GM18517 (cell line): ENCODE results near the gene HEG1.
"Not testable (repeated sequence)": the region's sequence is repeated elsewhere in the genome, so short reads cannot be mapped to it uniquely, and the experiment has no call there.

Experiments
- ATAC-seq: cut with Tn5 transposase; IDR thresholded peaks from one replicate; pipeline ENCODE4 v1.9.1; 2021; ENCODE audit warnings: mild to moderate bottlenecking, moderate library complexity; ENCODE audit not compliant: unreplicated experiment

HEG1 gene, protein sequence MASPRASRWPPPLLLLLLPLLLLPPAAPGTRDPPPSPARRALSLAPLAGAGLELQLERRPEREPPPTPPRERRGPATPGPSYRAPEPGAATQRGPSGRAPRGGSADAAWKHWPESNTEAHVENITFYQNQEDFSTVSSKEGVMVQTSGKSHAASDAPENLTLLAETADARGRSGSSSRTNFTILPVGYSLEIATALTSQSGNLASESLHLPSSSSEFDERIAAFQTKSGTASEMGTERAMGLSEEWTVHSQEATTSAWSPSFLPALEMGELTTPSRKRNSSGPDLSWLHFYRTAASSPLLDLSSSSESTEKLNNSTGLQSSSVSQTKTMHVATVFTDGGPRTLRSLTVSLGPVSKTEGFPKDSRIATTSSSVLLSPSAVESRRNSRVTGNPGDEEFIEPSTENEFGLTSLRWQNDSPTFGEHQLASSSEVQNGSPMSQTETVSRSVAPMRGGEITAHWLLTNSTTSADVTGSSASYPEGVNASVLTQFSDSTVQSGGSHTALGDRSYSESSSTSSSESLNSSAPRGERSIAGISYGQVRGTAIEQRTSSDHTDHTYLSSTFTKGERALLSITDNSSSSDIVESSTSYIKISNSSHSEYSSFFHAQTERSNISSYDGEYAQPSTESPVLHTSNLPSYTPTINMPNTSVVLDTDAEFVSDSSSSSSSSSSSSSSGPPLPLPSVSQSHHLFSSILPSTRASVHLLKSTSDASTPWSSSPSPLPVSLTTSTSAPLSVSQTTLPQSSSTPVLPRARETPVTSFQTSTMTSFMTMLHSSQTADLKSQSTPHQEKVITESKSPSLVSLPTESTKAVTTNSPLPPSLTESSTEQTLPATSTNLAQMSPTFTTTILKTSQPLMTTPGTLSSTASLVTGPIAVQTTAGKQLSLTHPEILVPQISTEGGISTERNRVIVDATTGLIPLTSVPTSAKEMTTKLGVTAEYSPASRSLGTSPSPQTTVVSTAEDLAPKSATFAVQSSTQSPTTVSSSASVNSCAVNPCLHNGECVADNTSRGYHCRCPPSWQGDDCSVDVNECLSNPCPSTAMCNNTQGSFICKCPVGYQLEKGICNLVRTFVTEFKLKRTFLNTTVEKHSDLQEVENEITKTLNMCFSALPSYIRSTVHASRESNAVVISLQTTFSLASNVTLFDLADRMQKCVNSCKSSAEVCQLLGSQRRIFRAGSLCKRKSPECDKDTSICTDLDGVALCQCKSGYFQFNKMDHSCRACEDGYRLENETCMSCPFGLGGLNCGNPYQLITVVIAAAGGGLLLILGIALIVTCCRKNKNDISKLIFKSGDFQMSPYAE (N-terminal part only)

DNA sequence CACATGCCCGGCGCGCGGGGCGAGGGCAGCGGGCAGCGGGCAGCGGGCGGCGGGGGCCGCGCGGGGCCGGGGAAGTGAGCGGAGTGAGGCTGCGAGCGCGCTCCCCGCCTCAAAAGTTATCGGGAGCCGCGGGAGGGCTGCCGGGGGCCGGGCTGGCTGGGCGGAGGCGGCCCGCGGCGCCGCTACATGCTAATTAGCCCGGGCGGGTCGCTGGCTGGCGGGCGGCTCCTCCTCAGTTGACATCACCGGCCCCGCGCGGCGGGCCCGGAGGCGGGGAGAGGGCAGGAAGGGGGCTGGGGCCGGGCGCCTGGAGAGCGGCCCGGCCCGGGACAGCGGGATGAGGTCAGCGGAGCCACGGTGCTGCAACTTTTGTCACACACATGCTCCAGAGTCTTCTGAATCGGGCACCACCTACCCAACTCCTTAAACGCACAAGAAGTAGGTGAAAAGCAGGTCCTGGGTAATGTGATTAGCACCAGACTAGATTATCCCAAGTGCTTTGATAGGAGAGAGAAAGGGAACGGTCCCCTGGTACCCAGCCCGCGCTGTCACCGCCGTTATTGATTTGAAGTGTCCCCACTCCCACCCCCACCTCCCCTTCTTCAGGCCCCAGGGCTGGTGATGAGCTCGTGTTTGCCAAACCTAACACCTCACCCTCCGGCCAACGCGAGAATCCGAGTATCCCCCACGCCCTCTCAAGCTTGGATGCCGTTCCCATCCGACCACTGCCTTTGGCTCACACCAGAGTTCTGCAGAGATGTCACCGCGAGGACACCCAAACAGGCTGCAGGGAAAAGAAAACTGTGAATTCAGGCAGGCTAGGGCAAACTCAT, at the start of gene HEG1:
Gene HEG1 (minus strand): TSS at position 85 of the 833 bp plus-strand sequence. CDS start 107 bp downstream, outside the sequence.
- peak; percentile 37 for ATAC-seq

DNA sequence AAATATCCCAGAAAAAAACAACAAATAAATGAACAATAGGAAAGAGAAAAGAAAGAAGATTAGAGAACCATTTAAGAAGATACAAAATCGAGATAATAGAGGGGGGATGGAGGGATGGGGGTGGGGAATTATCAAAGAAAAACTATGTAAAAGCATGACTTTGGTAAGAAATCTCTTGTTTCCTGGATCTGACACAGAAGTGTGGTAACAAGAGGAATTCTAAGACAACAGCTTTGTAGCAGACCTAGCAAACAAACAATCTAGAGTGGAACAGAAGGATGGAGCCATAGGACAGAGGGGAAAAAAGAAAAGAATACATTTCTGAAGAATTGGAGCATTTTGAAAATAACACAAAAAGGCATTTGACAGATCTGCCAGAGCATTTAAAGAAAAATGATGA, 49.3 kb upstream of the HEG1 start:
- no peak for ATAC-seq

DNA sequence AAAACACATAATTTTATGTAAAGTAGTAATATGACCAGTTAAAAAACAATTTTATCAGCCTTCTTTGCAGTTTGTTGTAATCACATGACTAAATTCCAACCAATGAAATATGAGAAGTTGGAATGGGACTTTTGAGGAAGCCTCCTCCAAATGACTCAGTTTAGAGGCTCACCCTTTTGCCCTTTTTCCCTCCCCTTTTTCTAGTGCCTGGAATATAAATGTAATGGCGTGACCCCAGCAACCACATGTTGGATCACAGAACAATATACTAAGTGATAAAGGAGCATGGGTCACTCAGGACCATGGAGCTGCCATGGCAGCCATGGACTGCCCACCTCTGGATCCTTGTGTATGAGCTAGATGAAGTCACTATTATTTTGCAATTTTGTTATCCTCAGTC, 48.8 kb upstream of the HEG1 start:
- no peak for ATAC-seq

DNA sequence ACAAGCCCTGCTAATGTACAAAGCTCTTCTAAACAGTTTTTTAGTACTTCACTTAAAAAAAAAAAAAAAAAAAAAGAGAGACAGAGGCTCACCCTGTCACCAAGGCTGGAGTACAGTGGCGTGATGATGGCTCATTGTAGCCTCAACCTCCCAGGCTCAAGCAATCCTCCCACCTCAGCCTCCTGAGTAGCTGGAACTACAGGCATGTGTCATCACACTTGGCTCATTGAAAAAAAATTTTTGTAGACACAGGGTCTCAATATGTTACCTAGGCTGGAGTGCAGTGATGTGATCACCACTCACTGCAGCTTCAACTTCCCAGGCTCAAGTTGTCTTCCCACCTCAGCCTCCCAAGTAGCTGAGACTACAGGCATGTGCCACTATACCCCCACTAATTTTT, 47.6 kb upstream of the HEG1 start:
- no peak for ATAC-seq

DNA sequence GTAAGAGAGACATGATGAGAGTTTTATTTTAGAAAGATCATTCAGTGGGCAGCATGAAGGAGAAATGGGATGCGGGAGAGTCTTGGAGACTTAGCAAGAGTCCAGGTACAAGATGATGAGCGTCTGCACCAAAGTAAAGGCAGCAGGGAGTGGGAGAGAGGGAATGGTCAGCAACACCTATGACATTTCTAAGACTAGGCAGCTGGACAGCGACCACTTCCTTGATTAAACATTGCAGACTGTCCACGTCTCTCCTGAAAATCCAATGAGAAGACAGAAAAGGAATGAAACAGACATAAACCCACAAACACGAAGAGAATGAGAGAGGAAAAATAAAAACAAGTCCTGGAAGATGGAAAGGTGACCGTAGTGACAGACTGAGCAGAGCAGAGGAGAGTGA, 46.7 kb upstream of the HEG1 start:
- no peak for ATAC-seq

DNA sequence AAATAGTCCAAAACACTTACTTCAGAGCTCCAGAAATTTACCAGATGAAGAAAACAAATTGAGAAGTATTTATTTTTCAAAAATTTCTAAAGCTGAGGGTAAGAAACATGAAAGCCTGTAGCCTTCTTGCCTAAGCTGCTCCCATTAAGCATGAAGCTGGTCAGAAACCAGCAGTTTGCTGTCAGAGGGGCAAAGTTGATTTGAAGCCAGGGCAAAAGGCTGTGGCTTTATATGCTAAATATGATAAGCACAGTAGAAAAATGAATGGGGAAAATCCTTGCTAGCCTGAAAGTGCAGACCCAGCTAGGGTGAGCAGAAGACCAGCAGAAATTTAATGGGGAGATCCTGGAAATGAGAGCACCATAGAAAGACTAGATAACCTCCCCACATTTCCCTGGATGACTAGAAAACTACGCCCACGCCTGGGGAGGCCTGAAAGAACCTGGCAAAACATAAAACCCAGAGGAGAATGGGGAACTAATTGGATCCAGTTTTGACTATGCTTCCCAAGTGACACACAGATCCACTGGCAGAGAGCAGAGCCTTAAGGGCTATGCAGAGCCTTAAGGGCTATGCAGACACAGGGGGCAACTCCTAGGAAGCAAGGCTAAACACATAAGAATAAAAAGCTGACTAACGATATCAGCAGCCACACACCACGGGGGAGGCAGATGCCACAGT, 43.0 kb upstream of the HEG1 start:
- ATAC-seq: no peak

DNA sequence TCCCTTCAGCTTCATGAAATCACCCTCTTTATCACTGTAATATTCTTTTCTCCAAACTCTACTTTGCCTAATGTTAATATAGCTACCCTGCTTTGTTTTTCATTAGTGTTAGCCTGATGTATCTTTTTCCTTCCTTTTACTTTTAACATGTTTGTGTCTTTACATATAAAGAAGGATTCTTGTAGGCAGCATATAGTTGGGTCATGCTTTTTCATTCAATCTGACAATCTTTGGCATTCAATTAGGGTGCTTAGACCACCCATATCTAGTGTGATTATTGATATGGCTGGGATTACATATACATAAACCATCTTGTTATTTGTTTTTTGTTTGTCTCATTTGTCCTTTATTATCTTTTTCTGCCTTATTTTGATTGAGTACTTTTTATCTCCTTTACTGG, 34.9 kb upstream of the HEG1 start:
- no peak for ATAC-seq

DNA sequence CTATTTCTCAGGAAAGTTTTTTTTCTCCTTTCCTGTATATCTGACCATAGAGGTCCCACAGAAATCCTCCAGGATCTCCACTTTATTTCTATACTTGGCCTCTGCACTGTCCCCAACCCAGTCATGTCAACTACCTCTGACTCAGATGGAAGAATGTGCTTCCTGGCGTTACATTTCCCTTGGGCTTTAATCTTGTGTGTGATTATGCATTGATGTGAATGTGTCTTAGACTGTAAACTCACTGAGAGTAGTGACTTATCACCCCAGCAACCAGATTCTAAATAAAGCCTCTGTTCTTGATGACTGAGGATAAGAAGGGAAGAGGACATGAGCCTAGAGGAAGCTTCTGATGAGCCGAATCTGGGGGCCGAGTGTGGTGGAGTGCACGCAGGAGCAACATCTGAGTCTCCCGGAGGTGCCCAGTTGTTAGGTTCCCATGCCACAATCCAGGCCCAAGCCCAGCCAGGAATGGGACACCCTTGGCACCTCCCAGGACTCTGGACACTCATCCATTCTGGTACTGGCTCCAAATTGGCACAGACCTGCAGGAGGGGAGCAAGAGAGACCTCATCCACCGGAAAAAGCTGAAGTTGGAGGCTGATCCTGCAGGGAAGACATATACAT, 32.1 kb upstream of the HEG1 start:
- no peak for ATAC-seq

DNA sequence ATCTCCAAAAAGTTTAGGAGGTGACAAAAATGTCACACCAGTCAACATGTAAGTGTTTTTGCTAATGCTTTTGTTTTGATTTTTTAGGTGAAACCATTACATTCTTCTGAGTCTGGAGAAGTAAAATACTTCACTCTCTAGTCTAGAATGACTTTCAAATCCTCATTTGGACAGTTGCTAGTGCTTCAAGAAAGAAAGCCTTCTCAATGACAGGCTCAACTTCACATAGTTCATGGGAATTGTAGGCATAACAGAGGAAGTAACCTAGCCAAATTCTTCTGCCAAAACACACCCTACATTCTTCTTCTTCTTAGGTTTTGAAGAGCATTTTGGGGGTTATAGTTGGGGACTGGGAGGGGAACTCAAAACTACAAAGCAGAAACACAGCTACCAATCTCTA, 29.4 kb upstream of the HEG1 start:
- no peak for ATAC-seq

DNA sequence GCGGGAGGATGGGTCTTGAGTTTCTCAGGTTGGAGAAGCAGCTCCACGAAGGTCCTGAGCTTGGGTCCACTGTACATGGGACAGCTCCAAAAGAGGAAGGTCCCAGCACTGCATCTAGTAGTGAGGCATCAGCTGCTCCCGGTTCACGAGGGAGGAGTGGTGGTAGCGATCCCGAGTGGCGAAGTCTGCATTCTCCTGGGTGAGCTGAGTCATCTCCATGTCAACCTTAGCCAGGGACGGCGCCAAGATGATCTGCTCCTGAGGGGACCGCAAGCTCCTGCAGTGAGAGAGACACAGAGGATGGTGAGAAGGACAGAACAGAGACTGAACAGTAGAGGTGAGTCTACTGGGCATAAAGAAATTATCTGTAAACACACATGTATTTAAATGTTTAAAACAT, 28.0 kb upstream of the HEG1 start:
- ATAC-seq: no peak

DNA sequence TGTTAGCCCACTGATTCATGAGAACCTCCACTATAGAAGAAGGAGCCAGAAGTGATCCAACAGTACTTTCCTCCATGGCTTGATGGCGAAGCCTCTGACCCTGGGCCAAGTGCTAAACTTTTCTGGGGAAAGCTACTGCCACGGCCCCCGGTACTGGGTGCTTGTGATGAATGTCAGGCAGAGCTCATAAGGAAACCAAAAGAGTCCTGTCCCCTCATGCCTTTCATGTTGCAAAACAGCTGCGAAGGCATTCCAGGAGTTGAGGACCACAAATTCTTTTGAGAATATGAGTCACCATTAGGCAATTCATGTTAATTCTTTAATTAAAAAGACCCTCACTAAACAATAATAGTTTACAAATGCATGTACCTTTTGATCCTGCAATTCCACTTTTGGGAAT, 26.5 kb upstream of the HEG1 start:
- ATAC-seq: not testable (repeated sequence)

DNA sequence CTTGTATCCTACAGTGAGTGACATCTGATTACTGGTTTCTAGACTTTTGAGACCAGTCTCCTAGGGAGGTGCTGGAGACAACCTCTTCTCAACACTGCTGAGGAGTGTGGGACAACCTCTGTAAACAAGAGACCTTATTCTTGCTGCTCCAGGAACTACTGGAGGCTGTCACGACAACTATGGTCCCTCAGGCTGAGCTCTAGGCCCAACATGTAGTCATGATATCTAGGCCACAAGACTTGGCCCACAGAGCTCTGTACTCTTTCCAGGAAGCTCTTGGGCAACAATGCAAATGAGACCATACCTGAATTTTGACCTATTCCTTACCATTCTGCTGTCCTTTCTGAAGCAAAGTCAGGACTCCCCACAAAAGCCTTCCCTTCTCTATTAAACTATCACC, 24.3 kb upstream of the HEG1 start:
- no peak for ATAC-seq

DNA sequence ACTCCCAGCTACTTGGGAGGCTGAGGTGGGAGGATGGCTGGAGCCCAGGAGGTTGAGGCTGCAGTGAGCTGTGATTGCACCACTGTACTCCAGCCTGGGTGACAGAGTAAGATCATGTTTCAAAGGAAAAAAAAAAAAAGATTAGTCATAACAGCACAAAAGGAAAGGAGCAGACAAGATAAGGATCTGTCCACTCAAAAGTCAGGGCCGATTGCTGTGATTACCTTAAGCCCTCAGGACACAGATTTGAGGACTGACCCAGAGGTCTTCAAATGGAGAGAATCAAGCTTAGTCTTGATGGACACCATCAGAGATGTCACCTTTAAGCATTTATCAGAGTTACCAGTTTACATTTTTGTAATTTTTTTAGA, 23.9 kb upstream of the HEG1 start:
- ATAC-seq: no peak

DNA sequence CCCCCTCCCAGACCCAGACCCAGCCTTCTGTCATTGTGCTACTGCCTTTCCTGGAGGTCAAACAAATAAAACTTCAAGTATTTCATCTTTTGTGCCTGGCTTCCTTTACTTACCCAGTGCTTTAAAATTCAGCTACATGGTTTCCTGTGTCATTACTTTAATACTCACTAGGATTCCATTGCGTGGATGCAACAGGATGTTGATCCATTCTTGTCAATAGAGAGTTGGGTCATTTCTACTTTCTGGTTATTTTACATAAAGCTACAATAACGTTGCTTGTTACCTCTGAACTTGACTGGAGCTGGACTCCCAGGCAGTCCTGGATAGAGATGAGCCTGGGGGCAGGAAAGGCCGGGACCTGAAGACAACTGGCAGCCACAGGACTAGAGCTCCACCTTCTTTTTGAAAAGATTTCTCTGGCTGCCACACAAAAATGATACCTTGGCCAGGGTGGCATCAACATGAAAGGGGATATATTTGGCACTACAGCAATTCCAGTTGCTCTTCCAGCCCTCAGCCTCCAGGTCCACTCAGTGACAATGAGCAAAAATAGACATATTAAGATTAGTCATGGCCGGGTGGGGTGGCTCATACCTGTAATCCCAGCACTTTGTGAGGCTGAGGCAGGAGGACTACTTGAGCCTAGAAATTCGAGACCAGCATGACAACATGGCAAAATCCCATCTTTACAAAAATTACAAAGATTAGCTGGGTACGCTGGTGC, 23.3 kb upstream of the HEG1 start:
- no peak for ATAC-seq

DNA sequence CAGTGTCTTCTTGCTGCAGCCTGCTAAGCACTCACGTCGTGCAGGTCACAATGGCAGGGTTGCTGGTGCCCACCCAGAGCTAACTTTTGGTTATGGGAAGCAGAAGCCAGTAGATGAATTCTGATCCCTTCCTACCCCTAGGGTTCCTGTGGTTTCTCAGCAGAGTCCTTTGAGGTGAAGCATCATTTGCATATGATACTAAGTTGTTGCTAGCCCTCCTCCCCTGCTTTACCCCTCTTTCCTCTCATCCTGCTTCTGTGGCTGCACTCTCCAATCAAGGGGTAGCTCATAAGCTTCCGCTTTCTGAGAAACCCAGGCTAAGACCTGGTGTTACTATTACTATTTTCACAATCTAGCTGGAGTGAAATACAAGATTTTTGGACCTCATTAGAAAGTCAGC, 22.1 kb upstream of the HEG1 start:
- no peak for ATAC-seq

DNA sequence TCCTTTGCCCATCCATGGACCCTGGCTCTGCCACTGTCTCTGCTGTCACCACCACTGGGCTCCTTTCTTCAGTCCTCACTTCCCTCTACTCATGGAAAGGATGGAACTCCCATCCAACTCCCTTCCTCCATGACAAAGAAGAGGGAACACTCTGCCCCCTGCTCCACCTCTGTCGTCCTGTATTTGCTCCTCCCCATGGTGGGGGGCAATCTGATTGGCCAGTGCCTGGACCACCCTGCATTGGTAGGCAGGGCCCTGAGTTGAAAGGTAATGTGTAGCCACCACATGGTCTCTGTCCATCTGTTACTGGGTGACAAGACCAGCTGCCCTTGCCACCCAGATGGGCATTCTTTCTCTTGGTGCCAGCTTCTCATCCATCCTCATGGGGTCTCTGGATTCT, 20.7 kb upstream of the HEG1 start:
- no peak for ATAC-seq

DNA sequence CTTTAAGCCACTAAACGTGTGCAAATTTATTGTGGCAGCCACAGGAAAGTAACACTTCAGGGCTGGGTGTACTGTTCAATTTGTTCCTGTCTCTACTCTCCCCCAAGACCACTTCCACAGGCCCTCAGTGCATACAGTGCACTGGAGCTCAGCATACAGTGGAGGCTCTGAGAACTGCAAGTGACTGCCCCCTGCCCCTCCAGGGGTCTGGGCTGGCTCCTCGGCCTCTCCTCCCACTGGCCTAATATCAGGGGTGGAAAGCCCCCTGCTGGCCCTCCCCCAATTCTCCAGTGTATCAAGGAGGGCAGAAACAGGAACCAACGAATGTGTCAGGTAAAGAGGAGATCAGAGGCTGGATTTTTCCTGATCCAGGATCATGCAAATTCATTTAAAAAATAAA, 19.9 kb upstream of the HEG1 start:
- ATAC-seq: no peak

DNA sequence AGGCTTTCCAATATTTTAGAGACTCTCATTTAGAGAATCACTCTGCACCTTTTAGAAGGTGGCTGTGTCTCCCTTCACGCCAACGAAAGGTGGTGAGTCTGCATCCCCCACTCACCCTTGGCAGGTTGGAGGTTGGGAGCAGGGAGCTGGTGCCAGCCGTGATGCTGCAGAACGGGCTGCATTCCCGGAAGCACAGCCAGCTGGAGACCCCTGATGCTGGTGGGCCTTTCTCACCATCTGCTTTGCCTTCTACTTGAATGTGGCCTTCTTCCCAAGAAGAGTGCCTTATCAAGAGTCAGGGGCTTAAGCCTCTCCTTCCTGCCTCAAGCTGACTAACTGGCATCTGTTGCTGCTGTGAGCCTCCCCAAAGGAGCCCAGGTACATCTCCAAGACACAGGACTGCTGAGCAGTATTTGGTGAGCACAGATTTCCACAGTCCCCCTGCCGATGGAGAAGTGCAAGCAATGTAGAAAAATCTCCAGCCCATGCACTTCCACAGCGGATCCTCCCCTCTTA, 17.7 kb upstream of the HEG1 start:
- no peak for ATAC-seq
